GM19328 (cell line): ENCODE data around the gene PRAME.
"Not testable (repeated sequence)": the region's sequence is repeated elsewhere in the genome, so short reads cannot be mapped to it uniquely, and the experiment has no call there.

Source experiments
- ATAC-seq: cut with Tn5 transposase; IDR thresholded peaks from one replicate; pipeline ENCODE4 v1.9.1; 2021; ENCODE audit warnings: mild to moderate bottlenecking, moderate library complexity; ENCODE audit not compliant: unreplicated experiment

The PRAME gene

DNA sequence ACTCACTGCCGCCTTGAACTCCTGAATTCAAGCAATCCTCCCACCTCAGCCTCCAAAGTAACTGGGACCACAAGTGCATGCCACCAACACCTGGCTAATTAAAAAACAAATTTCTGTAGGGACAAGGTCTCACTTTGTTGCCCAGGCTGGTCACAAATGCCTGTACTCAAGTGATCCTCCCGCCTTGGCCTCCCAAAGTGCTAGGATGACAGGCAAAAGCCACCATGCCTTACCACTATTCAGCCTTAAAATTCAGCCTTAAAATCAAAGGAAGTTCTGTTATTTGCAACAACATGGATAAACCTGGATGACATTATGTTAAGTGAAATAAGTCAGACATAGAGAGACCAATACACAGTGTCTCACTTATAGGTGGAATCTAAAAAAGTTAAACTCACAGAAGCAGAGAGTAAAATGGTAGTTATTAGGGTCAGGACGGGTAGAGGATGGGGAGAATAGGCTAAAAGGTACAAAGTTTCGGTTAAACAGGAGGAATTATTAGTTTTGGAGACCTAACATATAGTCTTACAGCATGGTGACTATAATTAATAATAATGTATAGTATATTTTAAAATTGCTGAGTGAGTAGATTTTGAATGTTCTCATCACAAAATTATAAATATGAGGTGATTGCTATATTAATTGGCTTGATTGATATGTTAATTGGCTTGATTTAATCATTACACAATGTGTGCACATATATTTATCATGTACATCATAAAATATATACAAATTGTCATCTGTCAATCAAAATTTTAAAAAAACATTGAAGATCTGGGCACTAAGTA is 32.7 kb downstream of the PRAME start:
- ATAC-seq: no peak

DNA sequence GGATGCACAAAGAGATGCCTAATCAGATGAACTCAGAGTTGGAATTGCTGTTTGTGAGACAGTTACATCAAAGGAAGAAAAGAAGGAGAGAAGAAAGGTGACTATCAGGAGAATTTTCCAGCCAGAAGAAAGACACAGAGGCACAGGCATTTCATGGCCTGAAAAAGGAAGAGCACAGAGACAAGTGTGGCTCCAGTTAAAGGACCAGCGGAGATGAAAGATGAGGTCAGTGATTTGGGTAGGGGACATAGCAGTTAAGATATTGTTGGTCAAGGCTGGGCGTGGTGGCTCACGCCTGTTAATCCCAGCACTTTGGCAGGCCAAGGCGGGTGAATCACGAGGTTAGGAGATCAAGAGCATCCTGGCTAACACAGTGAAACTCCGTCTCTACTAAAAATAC is 35.6 kb downstream of the PRAME start:
- no peak for ATAC-seq

DNA sequence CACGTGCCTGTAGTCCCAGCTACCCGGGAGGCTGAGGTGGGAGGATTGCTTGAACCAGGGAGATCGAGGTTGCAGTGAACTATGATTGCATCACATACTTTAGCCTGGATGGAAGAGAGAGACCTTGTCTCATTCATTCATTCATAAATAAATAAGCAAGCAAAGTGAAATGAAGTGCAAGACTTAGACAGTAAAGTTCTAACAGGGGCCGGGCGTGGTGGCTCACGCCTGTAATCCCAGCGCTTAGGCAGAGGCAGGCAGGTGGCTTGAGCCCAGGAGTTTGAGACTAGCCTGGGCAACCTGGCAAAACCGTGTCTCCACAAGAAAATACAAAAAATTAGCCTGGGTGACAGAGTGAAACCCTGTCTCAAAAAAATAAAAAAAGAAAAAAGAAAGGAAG is 37.4 kb downstream of the PRAME start:
- no peak for ATAC-seq

DNA sequence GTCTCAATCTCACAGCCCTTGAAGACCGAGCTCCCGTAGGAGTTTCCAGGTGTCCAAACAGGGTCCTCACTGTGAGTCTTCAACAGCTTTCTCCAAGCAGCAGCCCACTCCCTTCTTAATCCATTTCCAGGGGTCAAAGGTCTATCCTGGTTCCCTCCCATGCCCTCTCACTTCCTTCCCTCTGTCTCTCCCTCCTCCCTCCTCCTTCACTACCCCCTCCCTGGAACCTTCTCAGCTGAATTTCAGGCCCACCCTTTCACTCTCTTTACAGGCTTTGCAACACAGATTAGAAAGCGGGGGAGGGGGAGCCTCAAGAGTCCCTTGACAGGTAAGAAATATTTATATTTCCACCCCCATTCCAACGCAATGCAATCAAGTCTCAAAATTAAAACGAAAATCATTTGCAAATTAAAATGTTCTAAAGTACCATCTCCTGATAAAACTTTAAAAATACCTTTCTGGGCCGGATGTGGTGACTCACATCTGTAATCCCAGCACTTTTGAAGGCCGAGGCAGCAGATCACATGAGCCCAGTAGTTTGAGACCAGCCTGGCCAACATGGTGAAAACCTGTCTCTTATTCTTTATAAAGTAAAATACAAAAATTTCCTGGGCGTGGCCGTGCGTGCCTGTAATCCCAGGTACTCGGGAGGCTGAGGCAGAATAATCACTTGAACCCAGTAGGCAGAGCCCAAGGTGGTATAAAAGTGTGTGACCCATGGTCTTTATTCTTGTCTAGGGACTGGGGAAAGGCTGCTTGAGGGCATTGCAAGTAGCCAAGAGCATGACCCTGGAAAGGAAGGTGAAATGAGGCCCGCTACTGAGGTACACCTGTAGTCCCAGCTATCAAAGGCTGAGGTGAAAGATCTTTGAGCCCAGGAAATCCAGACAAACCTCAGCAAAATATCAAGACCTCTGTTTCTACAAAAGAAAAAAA is 38.1 kb downstream of the PRAME start:
- ATAC-seq: no peak

DNA sequence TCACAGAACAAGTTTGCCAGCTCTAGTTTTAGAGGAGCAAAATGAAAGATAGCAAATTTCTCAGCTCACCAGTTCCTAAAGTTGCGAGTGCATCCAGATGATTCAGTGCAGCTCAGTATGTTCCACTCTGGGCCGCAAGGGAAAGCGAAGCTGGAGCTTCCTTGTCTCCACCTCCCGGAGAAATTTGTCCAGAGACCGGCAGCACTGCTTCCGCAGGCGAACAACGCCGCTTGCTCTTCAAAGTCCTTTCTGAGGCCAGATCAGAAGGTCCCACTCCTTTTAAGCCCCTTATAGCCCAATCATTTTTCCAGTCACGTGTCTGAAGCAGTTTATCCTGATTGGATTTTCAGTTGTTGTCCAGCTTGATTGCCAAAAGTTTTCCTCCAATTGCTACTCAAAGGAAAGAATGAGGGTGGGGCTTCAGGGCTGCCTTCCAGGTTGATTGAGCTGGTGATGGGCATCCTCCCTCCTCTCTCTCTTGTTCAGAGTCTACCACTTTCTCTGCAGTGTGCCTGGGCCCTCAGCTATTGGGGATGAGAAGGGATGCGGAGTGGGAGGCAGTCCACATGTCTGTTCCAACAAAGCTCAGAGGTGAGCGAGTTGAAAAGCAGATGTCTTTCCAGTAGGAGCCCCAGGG is 38.9 kb downstream of the PRAME start, which contains the start of gene ZNF280A:
ZNF280A (minus strand) TSS at position 251 of the 637 bp plus-strand sequence. CDS start 4,640 bp downstream, outside the sequence.
- ATAC-seq: no peak

DNA sequence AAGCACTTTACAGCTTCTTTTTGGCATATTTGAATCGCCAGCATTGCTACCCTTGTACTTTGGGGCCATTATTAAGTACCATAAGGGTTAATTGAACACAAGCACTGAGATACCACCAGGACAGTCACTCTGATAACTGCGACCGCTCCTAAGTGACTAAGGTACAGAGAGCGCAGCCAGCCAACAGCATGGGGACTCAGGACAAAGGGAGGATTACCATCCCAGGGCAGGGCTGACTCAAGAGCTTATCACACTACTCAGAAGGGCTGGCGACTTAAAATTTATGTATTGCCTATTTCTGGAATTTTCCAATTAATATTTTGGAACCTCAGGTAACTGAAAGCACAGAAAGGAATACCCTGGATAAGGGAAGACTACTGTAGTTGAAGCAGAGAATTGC is 39.5 kb downstream of the PRAME start:
- ATAC-seq: no peak

DNA sequence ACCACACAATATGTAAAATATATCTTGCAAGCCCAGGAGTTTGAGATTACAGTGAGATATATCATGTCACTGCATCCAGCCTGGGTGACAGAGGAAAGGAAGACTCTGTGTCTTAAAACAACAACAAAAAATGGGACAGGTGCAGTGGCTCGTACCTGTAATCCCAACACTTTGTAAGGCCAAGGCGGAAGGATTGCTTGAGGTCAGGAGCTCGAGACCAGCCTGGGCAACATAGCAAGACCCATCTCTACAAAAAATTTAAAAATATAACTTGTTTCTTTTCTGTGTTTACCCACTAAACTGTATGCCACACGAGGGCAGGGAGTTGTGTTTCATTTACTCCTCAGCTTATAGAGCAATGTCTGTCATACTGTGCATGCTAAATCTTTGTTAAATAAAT is 42.1 kb downstream of the PRAME start:
- no peak for ATAC-seq

DNA sequence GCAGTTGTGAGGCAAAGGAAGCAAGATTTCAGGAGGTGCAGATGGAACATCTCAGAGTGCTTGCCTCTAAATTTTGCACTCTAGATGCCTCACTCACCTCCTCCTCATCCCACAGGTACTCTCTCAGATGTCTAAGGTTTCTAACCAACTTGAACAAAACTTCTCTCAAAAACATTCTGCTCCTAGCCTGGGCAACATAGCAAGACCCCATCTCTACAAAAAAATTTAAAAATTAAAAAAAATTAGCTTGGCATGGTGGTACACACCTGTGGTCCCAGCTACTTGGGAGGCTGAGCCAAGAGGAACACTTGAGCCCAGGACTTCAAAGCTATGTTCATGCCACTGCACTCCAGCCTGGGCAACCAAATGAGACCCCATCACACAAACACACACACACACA is 43.2 kb downstream of the PRAME start:
- ATAC-seq: no peak

DNA sequence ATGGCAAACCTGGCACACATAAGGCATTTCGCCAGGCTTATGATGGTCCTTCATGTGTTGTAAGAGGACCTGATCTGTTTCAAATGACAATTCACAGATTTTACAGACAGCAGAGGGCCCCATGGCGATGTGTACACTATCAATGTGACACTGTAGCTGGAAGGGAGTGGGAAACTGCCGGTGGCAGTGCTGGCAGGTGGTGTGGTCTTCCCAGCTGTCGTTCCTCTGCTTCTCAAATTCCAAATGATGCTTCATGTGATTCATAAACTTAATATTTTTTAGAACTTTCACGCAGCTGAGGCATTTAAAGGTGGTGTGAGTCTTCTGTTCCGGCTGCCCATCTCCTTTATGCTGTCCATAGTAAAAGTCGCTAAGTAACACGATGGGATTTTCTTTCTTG is 44.6 kb downstream of the PRAME start:
- ATAC-seq: not testable (repeated sequence)

DNA sequence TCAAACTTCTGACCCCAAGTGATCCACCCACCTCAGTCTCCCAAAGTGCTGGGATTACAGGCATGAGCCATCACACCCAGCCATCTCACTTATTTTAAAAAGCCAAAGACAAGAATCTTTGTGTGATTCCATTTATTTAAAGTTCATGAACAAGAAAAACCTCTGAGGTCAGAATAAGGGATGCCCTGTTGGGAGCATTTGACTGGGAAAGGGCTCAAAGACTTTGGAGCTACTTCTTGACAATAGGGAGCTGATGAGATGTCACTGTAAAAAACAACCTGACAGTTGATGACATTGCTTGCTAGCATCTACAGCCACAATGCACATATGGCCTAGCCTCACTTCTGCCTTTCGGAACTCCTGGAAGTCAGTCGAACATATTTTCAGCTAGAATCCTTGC is 45.4 kb downstream of the PRAME start:
- ATAC-seq: no peak

DNA sequence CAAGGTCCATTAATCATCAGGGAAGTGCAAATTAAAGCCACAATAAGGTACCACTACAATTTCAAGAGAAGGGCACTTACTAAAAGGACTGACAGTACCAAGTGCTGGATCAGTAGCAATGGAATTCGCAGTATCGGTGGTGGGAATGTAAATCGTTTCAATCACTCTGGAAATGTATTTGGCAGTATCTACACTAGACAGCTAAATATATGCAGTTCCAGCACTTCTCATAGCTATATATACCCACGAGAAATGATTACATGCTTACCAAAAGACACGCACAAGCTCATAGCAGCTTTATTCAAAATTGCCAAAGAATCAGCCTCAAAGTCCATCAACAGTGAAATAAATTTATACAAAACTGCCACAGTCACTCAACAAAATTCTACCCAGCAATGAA is 46.1 kb downstream of the PRAME start:
- ATAC-seq: no peak

DNA sequence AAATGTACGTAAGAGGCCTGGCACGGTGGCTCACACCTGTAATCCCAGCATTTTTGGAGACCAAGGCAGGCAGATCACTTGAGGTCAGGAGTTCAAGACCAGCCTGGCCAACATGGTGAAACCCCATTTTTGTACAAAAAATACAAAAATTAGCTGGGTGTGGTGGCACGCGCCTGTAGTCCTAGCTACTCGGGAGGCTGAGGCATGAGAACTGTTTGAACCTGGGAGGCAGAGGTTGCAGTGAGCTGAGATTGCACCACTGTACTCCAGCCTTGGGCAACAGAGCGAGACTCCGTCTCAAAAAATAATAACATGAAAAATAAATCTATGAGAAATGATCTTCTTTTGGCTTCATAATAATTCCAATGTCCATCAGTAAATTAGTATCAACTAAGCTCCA is 48.2 kb downstream of the PRAME start:
- not testable (repeated sequence) for ATAC-seq

DNA sequence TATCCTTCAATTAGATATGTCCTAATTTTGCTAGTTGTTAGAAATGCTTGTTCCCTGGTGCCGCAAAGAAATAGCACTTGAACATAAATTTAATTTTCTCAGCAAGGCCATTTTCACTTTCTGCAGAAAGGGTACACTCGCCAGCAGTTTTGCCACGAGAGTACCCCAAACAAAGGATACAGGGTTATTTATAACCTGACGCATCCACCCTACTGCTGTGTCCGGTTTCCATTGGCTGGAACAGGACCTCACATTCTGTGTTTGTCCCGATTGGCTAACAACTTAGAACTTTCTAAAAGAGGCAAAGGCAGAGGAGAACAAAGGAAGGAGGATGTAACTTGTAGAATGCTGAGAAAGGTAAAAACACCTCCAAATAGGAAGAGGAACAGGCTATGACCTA is 49.2 kb downstream of the PRAME start:
- ATAC-seq: not testable (repeated sequence)

DNA sequence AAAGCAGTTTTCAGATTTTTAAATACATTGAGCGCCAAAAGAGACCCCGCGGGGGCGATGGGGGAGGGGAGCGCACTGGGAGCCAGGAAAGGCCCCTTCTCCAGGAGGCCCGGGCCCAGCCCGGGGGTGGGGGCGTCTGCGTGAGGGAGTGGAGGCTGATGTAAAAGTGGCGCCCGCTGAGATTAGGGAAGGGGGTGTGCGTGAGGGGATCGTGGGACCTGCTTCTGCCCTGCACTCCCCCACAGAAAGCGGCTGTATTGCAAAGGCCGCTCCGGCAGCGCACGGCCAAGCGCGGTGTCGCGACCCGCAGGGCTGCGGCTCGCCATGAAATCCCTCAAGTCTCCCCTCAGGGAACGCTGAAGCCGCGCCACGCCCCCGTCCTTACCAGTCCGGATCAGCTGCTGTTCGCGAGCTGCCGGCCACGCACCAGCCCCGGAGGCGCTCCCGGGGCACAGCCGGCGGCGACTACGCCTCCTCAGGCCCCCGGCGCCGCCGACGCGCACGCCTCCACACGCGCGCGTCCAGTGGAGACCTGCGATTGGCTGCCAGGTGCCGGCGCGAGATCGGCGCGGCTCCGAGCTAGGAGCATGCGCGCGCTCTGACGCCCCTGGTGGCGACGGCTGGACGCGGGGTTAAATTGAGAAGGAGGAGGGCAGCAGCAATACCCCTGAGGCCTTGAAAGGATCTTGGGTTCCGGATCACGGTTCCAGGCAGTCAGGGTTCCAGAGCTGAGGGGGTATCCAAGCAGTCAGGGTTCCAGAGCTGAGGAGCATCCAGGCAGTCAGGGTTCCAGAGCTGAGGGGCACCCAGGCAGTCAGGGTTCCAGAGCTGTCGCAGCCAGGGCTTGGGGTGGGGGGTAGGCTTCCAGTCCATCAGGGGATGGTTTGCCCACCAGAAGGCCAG is 50.5 kb downstream of the PRAME start, which contains the start of gene ZNF280B:
ZNF280B (minus strand) TSS at position 469 of the 903 bp plus-strand sequence. CDS start 19,344 bp downstream, outside the sequence.
- peak; percentile 83 for ATAC-seq

DNA sequence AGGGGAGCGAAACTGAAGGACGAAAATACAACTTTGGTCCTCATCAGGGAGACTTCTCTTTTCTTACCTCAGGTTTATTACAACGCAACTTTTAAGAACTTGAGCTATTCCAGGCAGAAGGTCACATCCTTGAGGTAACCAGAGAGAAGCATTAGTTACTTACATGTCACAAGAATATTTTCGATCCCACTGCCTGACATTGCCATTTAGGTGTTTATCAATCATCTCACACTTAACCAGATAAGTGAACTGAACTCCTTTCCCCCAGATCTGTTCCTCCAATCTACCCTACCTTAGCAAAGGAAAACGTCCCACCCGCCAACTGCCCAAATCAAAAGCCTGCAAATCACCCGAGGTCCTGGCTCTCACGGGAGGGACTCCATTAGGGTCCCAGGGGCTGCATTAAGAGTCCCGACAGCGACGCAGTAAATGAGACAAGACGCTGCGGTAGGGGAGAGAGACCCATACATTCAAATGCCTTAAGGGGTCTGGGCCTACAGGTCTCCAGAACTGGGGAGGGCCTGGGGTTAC is 51.3 kb downstream of the PRAME start:
- ATAC-seq: no peak

DNA sequence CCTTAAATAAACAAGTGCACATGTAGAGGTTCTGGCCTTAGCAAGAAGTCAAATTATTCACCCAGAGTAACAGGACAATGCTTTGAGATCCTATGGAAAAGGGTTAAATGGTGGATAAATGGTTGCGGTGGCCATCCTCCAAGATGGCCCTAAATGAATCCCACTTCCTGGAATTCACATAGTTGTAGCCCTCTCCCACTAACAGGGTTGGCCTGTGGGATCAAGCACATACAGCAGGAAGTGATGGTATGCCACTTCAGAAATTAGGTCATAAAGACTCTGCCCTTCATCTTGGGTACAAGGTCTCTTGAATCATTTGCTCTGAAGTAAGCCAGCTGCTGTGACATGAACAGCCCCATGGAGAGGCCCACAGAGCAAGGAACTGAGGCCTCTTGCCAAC is 52.3 kb downstream of the PRAME start:
- no peak for ATAC-seq

DNA sequence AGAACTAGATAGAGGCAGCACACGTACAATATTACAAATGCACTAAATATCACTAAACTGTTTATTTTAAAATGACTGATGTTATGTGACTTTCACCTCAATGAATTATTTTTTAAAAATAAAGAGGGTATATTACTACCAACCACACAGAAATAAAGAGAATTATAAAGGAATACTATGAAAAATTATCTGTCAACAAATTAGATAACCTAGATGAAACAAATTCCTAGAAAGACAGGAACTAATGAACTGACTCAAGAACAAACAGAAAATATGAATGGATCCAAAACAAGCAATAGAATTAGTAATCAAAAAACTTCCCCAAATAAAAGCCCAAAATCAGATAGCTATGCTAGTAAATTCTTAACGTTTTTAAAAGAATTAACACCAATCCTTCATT is 60.8 kb downstream of the PRAME start:
- no peak for ATAC-seq
